Measurements from ENCODE around the gene TP53I3. TPM values are rescaled to one million over a fixed set of nuclear protein-coding genes. Genes with fewer than 3 reads are reported as not detected.
"Not testable (repeated sequence)": the region's sequence is repeated elsewhere in the genome, so short reads cannot be mapped to it uniquely, and the experiment has no call there.

The TP53I3 gene
- total RNA-seq, 2 donors from 2014 or later, result 1.8 to 2.6 TPM

- ATAC-seq, result no peak
- DNase-seq (ENCODE audit: low spot score in 2 of 2), result no peak
- Mint-ChIP-seq H3K27ac (no peak overlapping the region), H3K9me3 (peaks cover 28 to 29% of the 10 kb centered on the region in 2 donors), H3K36me3 (peaks cover 7 to 29% of the 10 kb centered on the region in 2 donors)
Measured at GRCh38 chr2:24105816-24106215, 21.2 kb upstream of the TP53I3 start.

- ATAC-seq (no peak), DNase-seq (ENCODE audit: low spot score in 2 of 2) (no peak)
- peaks cover 28 to 29% of the 10 kb centered on the region in 2 donors for H3K9me3 Mint-ChIP-seq
- H3K27ac Mint-ChIP-seq, result no peak overlapping the region
- H3K36me3 Mint-ChIP-seq, result peaks cover 12 to 35% of the 10 kb centered on the region in 2 donors
Measured at GRCh38 chr2:24104906-24105305, 20.3 kb upstream of the TP53I3 start.

DNA sequence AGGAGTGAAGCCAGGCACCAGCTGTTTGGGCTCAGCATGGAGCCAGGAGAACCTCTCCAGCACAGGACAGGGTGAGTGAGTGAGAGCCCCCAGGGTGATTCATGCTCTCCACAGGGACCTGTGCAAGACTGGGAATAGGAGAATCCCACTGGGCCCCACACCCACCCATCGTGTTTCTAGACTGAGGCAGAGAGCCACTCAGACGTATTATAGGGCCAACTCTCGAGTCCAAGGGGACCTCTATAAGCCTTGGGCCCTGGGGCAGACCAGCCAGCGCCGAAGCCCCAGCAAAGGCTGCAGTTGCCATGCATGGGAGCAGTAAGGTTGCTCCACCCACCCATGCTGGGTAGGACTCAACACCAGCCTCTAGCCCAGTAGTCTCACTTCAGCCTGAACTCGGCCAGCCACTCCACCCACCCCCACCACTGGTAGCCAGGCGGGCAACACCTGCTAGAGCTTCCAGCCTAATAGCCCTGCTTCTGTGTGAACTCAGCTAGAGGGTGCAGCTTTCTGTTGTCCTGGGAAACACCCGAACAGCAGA is 19.5 kb upstream of the TP53I3 start:
- H3K27ac Mint-ChIP-seq, result no peak overlapping the region
- peaks cover 28% of the 10 kb centered on the region in 2 donors for H3K9me3 Mint-ChIP-seq
- ATAC-seq, result no peak
- H3K36me3 Mint-ChIP-seq, result peaks cover 12 to 41% of the 10 kb centered on the region in 2 donors
- no peak for DNase-seq (ENCODE audit: low spot score in 2 of 2)

GRCh38 chr2:24102677-24103076 is 18.0 kb upstream of the TP53I3 start:
- ATAC-seq (no peak), DNase-seq (ENCODE audit: low spot score in 2 of 2) (no peak)
- H3K36me3 Mint-ChIP-seq, result peaks cover 11 to 42% of the 10 kb centered on the region in 2 donors
- no peak overlapping the region for H3K27ac Mint-ChIP-seq
- peaks cover 19 to 28% of the 10 kb centered on the region in 2 donors for H3K9me3 Mint-ChIP-seq

DNA sequence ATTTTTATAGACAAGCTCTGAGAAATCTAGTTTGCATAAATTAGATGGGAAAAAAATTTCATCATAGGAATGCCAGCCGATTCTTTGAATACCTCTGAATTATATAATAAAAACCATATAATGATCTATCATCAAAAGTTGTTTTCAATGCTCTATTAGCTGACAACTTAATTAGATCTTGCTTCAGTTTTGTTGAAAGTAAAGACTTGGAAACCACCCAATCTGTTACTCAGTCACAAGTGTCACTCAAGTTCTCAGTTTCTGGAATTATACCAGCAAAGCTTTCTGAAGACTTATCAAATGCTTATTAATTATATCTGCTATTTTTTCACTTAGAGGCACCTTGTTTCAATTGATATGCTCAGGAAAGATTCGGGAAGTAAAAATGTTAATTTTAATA is 17.4 kb upstream of the TP53I3 start:
- Mint-ChIP-seq H3K27ac (no peak overlapping the region), H3K36me3 (peaks cover 5 to 37% of the 10 kb centered on the region in 2 donors), H3K9me3 (peaks cover 14 to 22% of the 10 kb centered on the region in 2 donors)
- ATAC-seq (no peak), DNase-seq (ENCODE audit: low spot score in 2 of 2) (no peak)

GRCh38 chr2:24100732-24101131 is 16.1 kb upstream of the TP53I3 start:
- not testable (repeated sequence) for ATAC-seq; H3K27ac Mint-ChIP-seq; DNase-seq (ENCODE audit: low spot score in 2 of 2)
- Mint-ChIP-seq H3K9me3 (peaks cover 9 to 20% of the 10 kb centered on the region in 2 donors), H3K36me3 (peaks cover 13 to 35% of the 10 kb centered on the region in 2 donors)

- not testable (repeated sequence) for DNase-seq (ENCODE audit: low spot score in 2 of 2)
Measured at GRCh38 chr2:24095171-24095677, 10.6 kb upstream of the TP53I3 start.

GRCh38 chr2:24093270-24093669 is 8.6 kb upstream of the TP53I3 start:
- not testable (repeated sequence) for DNase-seq (ENCODE audit: low spot score in 2 of 2); ATAC-seq; H3K27ac Mint-ChIP-seq
- peaks cover 8 to 16% of the 10 kb centered on the region in 2 donors for H3K36me3 Mint-ChIP-seq
- peaks cover 0 to 10% of the 10 kb centered on the region in 2 donors for H3K9me3 Mint-ChIP-seq

More at GRCh38 chr2:24095171-24095677, 10.6 kb upstream of the TP53I3 start:
- not testable (repeated sequence) for H3K27ac Mint-ChIP-seq, ATAC-seq
- H3K9me3 Mint-ChIP-seq, result peaks cover 0 to 10% of the 10 kb centered on the region in 2 donors
- peaks cover 10 to 23% of the 10 kb centered on the region in 2 donors for H3K36me3 Mint-ChIP-seq

GRCh38 chr2:24088821-24089359 is 4.3 kb upstream of the TP53I3 start:
- H3K9me3 Mint-ChIP-seq, result no peaks in the 10 kb centered on the region
- H3K36me3 Mint-ChIP-seq, result no peaks in the 10 kb centered on the region
- no peak for DNase-seq (ENCODE audit: low spot score in 2 of 2)
- no peak overlapping the region for H3K27ac Mint-ChIP-seq
- no peak for ATAC-seq

DNA sequence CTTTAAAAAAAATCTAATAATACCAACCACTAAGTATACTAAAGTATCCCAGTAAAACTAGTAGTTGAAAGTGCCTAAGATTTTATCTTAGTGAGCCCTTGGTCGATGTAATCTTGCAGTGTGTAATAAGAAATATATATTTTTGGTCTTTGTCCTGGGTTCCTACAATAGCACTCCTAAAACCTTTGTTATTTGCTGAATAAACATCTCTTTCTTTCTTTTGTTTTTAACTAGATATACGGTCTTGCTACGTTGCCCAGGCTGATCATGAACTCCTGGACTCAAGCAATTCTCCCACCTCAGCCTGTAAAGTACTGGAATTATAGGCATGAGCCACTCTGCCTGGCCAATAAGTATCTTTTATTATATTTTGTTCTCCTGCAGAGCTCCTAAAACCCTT is 2.4 kb upstream of the TP53I3 start:
- H3K27ac Mint-ChIP-seq, result no peak overlapping the region
- H3K9me3 Mint-ChIP-seq, result no peaks in the 10 kb centered on the region
- DNase-seq (ENCODE audit: low spot score in 2 of 2), result no peak
- no peaks in the 10 kb centered on the region for H3K36me3 Mint-ChIP-seq
- ATAC-seq, result no peak

- Mint-ChIP-seq H3K27ac (no peak overlapping the region), H3K36me3 (no peaks in the 10 kb centered on the region), H3K9me3 (no peaks in the 10 kb centered on the region)
- DNase-seq (ENCODE audit: low spot score in 2 of 2) (no peak), ATAC-seq (no peak)
Measured at GRCh38 chr2:24086241-24086640, 1.6 kb upstream of the TP53I3 start.

- ATAC-seq, result no peak
- no peak for DNase-seq (ENCODE audit: low spot score in 2 of 2)
- H3K9me3 Mint-ChIP-seq, result no peaks in the 10 kb centered on the region
- no peak overlapping the region for H3K27ac Mint-ChIP-seq
- H3K36me3 Mint-ChIP-seq, result no peaks in the 10 kb centered on the region
Measured at GRCh38 chr2:24085200-24085489, 511 bp upstream of the TP53I3 start.

DNA sequence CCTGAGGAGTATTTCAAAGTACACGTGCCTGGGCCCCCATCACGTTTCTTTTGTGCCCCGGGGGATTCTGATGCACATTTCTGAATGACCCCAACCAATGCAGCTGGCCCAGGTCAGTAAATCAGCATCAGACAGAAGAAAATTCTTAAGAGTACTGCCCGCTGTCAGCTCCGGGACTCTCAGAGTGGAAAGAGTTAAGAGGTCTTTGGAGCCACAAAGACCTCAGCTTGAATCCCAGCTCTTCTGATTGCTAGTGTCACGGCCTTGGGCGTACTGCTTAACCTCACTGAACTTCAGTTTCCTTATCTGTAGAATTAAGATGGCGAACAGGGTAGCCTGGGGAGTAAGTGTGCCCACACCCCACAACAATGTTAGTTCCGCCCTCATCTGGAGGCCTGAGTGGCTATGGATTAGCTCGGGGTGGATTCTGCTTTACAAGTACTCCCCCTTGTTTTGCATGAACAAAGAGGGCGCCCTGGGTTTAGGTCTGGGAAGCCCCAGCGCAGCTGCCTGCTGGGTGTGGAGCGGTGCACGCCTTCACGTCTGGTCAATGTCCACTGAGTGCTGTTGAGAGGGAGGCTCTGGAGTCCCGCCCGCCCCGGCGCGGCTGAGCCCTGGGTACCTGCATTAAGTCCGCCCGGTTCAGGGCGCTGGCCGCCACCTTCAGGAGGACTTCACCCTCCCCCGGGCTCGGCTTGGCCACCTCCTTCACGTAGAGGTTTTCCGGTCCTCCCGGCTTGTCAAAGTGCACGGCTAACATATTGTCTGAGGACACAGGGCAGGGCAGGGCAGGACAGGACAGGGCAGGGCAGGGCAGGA is 858 bp downstream of the TP53I3 start:
- Mint-ChIP-seq H3K36me3 (no peaks in the 10 kb centered on the region), H3K27ac (peak overlapping the region; percentile 81 to 85)

GRCh38 chr2:24082787-24083566 is 1.7 kb downstream of the TP53I3 start:
- DNase-seq (ENCODE audit: low spot score in 2 of 2), result no peak
- no peaks in the 10 kb centered on the region for H3K36me3 Mint-ChIP-seq
- ATAC-seq, result no peak
- peak overlapping the region; percentile 2 to 85 for H3K27ac Mint-ChIP-seq
- no peaks in the 10 kb centered on the region for H3K9me3 Mint-ChIP-seq

More for the DNA sequence above, 858 bp downstream of the TP53I3 start:
- no peak for DNase-seq (ENCODE audit: low spot score in 2 of 2)
- ATAC-seq, result peak; percentile 73
- H3K9me3 Mint-ChIP-seq, result no peaks in the 10 kb centered on the region

DNA sequence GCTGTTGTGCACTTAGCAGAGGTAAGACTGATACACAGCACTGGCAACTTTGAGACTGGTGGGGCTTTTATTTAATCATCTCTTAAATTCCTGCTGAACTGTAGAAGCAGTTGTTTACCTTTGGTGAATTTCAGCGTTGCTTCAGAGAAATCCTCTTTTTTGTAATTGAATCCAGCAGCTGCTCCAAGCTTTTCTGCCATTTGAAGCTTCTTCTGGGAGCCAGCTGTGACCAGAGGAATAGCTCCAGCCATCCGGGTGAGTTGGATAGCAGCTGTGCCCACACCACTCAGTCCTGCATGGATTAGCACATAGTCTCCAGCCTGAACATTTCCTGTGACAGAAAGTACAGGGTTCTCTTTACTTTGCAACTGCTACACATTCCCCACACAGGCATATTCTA is 3.9 kb downstream of the TP53I3 start:
- H3K36me3 Mint-ChIP-seq, result peaks cover 4 to 6% of the 10 kb centered on the region in 2 donors
- no peak for DNase-seq (ENCODE audit: low spot score in 2 of 2)
- H3K9me3 Mint-ChIP-seq, result no peaks in the 10 kb centered on the region
- H3K27ac Mint-ChIP-seq, result no peak overlapping the region
- ATAC-seq, result no peak

- Mint-ChIP-seq H3K9me3 (no peaks in the 10 kb centered on the region), H3K27ac (peak overlapping the region; percentile 85 to 90), H3K36me3 (peaks cover 12 to 18% of the 10 kb centered on the region in 2 donors)
- no peak for DNase-seq (ENCODE audit: low spot score in 2 of 2)
- ATAC-seq, result no peak
Measured at GRCh38 chr2:24077879-24078278, 6.8 kb downstream of the TP53I3 start.

DNA sequence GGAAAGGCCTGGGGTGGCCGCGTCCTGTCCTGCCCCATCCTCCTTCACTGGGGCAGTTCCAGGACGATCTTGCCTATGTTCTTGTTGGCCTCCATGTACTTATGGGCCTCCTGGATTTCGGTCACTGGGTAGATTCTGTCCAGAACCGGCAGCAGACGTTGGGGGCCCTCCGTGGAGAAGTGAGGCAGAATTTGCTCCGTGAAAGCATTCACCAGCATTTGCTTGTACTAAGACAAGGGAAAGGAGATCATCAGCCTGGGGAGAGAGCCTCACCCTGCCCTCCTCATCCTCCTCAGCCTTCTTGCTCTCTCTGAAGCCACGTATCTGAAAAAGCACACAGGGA is 7.1 kb downstream of the TP53I3 start:
- DNase-seq (ENCODE audit: low spot score in 2 of 2) (no peak), ATAC-seq (no peak)
- Mint-ChIP-seq H3K36me3 (peaks cover 15 to 18% of the 10 kb centered on the region in 2 donors), H3K9me3 (no peaks in the 10 kb centered on the region), H3K27ac (peak overlapping the region; percentile 85 to 90)

Measured in activated naive CD4-positive, alpha-beta T cell treated with anti-CD3 and anti-CD28 coated beads, Interleukin-2, amount 50 U/mL, for 72 hours (primary cell).